Measurements from ENCODE around the gene VGLL4.
"Not testable (repeated sequence)": the region's sequence is repeated elsewhere in the genome, so short reads cannot be mapped to it uniquely, and the experiment has no call there.

VGLL4 gene

DNA sequence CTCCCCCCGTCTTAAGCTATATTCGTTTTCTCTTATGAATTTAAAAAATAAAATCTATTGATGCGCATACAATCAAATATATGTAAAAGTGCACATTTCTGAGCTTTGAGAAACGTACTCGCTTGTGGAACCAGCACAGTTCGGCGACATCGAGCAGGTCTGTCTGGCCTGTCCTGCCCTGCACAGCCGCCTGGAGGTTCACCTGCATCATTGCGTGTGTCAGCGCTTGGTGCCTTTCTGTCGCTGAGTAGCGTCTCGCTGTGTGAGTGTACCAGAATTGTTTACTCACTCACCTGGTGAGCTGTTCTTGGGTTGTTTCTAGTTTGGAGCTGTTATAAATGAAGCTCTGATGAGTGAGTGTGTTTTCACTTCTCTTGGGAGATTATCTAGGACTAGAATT lies 104.0 kb downstream of the VGLL4 start:
- no peaks in the 10 kb centered on the region for H3K27me3 Mint-ChIP-seq
- H3K36me3 Mint-ChIP-seq = peaks cover 3% of the 10 kb centered on the region
- H3K27ac Mint-ChIP-seq = no peak overlapping the region
- no peak overlapping the region for H3K4me3 Mint-ChIP-seq
- H3K9me3 Mint-ChIP-seq = no peaks in the 10 kb centered on the region
- H3K4me1 Mint-ChIP-seq = peaks cover 6% of the 10 kb centered on the region

GRCh38 chr3:11539218-11539617 lies 104.5 kb downstream of the VGLL4 start:
- H3K4me1 Mint-ChIP-seq = peaks cover 6% of the 10 kb centered on the region
- no peaks in the 10 kb centered on the region for H3K9me3 Mint-ChIP-seq
- H3K27me3 Mint-ChIP-seq = no peaks in the 10 kb centered on the region
- H3K4me3 Mint-ChIP-seq = no peak overlapping the region
- H3K27ac Mint-ChIP-seq = no peak overlapping the region
- H3K36me3 Mint-ChIP-seq = peaks cover 3% of the 10 kb centered on the region

- Mint-ChIP-seq H3K9me3 (no peaks in the 10 kb centered on the region), H3K4me3 (no peak overlapping the region), H3K36me3 (peaks cover 3% of the 10 kb centered on the region), H3K4me1 (peaks cover 6% of the 10 kb centered on the region), H3K27me3 (no peaks in the 10 kb centered on the region), H3K27ac (no peak overlapping the region)
Observed at GRCh38 chr3:11538581-11538980, 105.1 kb downstream of the VGLL4 start.

GRCh38 chr3:11536936-11537612 lies 106.6 kb downstream of the VGLL4 start:
- Mint-ChIP-seq H3K9me3 (no peaks in the 10 kb centered on the region), H3K27me3 (no peaks in the 10 kb centered on the region)

GRCh38 chr3:11536132-11536935 lies 107.4 kb downstream of the VGLL4 start:
- Mint-ChIP-seq H3K4me3 (no peak overlapping the region), H3K27me3 (no peaks in the 10 kb centered on the region), H3K9me3 (no peaks in the 10 kb centered on the region), H3K4me1 (no peaks in the 10 kb centered on the region), H3K27ac (no peak overlapping the region), H3K36me3 (peaks cover 3% of the 10 kb centered on the region)

More at GRCh38 chr3:11536936-11537612, 106.6 kb downstream of the VGLL4 start:
- Mint-ChIP-seq H3K4me3 (no peak overlapping the region), H3K4me1 (peaks cover 6% of the 10 kb centered on the region), H3K36me3 (peaks cover 3% of the 10 kb centered on the region), H3K27ac (no peak overlapping the region)

DNA sequence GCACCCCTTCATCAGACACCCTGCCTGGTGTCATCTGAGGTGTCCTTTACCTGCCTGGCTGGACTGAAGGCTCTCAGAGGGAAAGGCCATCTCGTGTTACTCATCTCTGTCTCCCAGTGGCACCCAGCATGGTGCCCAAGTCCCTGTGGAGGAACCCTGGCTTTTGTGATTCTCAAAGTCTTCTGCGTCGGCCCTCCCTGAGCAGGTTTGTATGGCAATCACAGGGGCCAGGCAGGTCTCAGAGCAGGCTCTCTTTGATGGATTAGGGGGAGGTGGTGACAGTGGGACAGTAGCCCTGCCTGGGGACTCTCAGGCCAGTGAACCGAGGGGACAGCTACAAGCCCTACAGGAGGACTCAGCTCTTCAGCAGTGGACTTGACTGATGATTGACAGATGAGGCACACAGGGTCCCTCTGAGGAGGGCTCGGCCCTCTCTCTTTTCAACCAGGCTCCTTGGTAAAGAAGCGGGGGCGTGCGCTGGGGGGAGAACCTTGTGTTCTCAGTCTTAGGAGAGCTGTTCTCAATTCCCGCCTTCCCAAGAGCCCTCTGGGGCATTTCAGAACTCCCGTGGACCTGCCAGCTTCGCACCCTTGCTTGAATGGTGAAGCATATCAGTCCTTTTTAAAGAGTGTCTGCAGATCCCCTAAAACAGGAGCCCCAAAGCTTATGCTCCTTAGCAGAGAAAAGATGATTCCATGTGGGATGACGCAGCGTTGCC lies 108.3 kb downstream of the VGLL4 start:
- peaks cover 3% of the 10 kb centered on the region for H3K36me3 Mint-ChIP-seq
- no peaks in the 10 kb centered on the region for H3K4me1 Mint-ChIP-seq
- no peaks in the 10 kb centered on the region for H3K27me3 Mint-ChIP-seq
- no peak overlapping the region for H3K27ac Mint-ChIP-seq
- H3K4me3 Mint-ChIP-seq = no peak overlapping the region
- no peaks in the 10 kb centered on the region for H3K9me3 Mint-ChIP-seq

DNA sequence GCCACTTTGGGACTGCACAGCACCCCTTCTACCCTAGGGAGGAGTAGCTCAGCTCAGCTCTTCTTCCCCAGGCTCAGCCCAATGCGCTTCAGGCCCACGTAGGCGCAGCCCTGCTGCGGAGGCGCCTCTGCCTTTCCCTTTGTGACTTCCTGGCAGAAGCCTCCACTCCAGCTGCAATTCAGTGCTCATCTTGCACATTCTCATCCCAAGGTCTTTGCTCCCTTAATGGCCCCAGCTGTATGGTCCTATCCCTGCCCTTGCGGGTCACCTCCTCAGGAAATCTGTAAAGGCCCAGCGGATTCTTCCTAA lies 109.0 kb downstream of the VGLL4 start:
- H3K9me3 Mint-ChIP-seq = no peaks in the 10 kb centered on the region
- no peaks in the 10 kb centered on the region for H3K4me1 Mint-ChIP-seq
- no peak overlapping the region for H3K4me3 Mint-ChIP-seq
- no peaks in the 10 kb centered on the region for H3K27me3 Mint-ChIP-seq
- H3K36me3 Mint-ChIP-seq = peaks cover 2% of the 10 kb centered on the region
- no peak overlapping the region for H3K27ac Mint-ChIP-seq

- Mint-ChIP-seq H3K4me1 (no peaks in the 10 kb centered on the region), H3K27me3 (no peaks in the 10 kb centered on the region), H3K36me3 (no peaks in the 10 kb centered on the region), H3K27ac (no peak overlapping the region), H3K9me3 (no peaks in the 10 kb centered on the region), H3K4me3 (no peak overlapping the region)
Observed at GRCh38 chr3:11534011-11534792, 109.5 kb downstream of the VGLL4 start.

- Mint-ChIP-seq H3K4me1 (no peaks in the 10 kb centered on the region), H3K4me3 (no peak overlapping the region), H3K9me3 (no peaks in the 10 kb centered on the region), H3K27ac (no peak overlapping the region), H3K36me3 (no peaks in the 10 kb centered on the region), H3K27me3 (no peaks in the 10 kb centered on the region)
Observed at GRCh38 chr3:11532931-11533391, 110.8 kb downstream of the VGLL4 start.

DNA sequence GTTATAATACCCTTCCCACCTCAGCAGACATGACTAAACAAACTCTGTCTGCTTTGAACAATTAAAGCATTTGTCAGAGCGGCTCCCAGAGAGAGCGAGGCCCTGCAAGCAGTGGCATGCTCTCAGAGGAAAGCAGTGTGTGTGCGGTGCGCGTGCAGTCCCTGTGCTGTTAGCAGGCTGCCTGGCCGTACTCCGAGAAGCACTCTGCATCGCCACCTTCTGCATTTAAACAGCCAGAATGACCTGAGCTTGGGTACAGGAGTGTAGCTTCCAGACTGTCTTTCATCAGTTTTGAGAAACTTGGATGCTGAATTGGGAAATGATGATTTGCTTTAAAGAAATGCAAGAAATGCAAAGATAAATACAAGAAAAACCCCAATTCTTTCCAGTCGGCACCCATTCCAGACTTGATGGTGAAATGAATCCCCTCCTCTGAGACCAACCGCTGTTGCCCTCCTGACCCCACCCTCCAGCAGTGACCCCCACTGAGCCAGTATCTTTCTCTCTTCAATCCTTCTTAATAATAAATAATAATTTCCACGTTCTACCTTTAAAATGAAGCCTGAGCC lies 113.5 kb downstream of the VGLL4 start:
- H3K27ac Mint-ChIP-seq = no peak overlapping the region
- H3K27me3 Mint-ChIP-seq = no peaks in the 10 kb centered on the region
- H3K36me3 Mint-ChIP-seq = no peaks in the 10 kb centered on the region
- no peaks in the 10 kb centered on the region for H3K9me3 Mint-ChIP-seq
- no peaks in the 10 kb centered on the region for H3K4me1 Mint-ChIP-seq
- H3K4me3 Mint-ChIP-seq = no peak overlapping the region

- Mint-ChIP-seq H3K9me3 (no peaks in the 10 kb centered on the region), H3K27me3 (no peaks in the 10 kb centered on the region), H3K4me3 (no peak overlapping the region), H3K36me3 (no peaks in the 10 kb centered on the region), H3K27ac (no peak overlapping the region), H3K4me1 (no peaks in the 10 kb centered on the region)
Observed at GRCh38 chr3:11529281-11529680, 114.4 kb downstream of the VGLL4 start.

- H3K27ac Mint-ChIP-seq, H3K4me3 Mint-ChIP-seq, H3K4me1 Mint-ChIP-seq, H3K36me3 Mint-ChIP-seq, H3K27me3 Mint-ChIP-seq, H3K9me3 Mint-ChIP-seq: not testable (repeated sequence)
Observed at GRCh38 chr3:11526121-11526520, 117.6 kb downstream of the VGLL4 start.

DNA sequence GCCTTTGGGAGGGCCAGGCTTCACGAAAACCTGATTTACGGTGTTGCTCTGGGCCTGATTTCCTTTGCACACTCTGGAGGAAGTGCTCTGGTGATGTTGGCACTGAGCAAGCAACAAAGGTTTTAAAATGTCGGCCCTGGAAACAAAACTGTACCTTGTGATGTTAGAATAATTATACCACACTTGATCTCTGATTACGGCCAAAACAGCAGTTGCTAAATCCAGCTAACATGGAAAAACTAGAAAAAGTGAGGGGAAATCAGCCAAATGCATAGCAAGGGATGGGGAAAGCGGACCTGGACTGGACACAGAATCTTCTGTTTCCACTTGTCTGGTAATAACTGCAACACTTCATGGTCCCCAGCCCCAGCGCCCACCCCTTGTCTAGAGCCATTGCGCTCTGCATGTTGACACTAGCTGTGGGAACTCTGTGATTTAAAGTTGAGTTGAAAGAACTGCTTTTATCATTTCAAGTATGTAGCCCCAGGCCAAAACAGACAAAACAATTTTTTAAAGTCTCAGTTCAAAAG lies 120.1 kb downstream of the VGLL4 start:
- Mint-ChIP-seq H3K36me3 (peaks cover 9% of the 10 kb centered on the region), H3K4me1 (peaks cover 7% of the 10 kb centered on the region), H3K4me3 (no peak overlapping the region), H3K9me3 (no peaks in the 10 kb centered on the region), H3K27ac (no peak overlapping the region), H3K27me3 (no peaks in the 10 kb centered on the region)

DNA sequence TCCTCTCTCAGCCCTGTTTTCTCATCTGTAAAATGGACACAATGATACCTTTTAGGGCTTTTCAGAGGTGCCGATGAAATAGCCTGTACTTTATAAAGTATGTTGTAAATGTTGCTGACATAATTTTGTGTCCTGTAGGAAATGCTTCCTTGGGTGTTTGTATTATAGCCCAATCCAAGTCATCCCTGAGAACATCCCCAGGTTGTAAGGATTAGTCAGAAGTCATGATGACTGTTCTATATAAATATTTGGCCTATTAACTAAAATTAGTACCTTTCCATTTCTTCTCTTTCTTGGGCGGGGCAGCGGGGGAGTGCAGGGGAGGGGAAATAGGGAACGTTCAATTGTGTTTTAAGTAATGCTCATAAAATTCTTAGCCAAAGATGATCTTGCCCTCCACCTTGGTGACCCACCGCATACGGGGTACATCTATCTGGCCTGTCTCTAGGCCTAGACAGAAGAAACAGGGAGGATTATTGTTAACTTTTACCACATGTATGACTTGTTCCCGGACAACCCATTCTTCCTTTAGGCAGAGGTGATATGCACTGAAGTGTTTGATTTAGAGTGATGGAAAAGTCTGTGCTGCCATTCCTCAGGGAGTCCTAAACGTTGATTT lies 120.7 kb downstream of the VGLL4 start:
- H3K9me3 Mint-ChIP-seq = no peaks in the 10 kb centered on the region
- no peaks in the 10 kb centered on the region for H3K27me3 Mint-ChIP-seq
- H3K27ac Mint-ChIP-seq = no peak overlapping the region
- H3K4me1 Mint-ChIP-seq = peaks cover 7% of the 10 kb centered on the region
- H3K36me3 Mint-ChIP-seq = peaks cover 9% of the 10 kb centered on the region
- no peak overlapping the region for H3K4me3 Mint-ChIP-seq

DNA sequence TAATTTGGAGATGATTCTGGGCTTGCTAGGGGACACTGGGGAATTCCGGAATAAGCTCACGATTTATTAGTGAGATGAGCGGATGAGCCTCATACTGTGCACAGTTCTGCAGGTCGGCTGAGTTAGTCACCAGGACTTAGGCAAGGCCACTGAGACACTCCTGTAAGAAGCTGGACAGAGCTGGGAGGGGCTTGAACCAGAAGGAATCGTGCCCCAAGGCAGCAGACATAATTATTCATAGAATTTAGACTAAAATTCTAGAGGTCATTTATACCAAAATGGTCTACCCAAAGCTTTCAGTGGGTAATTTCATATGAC lies 121.4 kb downstream of the VGLL4 start:
- Mint-ChIP-seq H3K27ac (no peak overlapping the region), H3K9me3 (no peaks in the 10 kb centered on the region), H3K4me3 (no peak overlapping the region), H3K36me3 (peaks cover 9% of the 10 kb centered on the region), H3K27me3 (no peaks in the 10 kb centered on the region), H3K4me1 (peaks cover 7% of the 10 kb centered on the region)
